ENCODE results near the gene MBD3L3.
"Not testable (repeated sequence)": the region's sequence is repeated elsewhere in the genome, so short reads cannot be mapped to it uniquely, and the experiment has no call there.

DNA sequence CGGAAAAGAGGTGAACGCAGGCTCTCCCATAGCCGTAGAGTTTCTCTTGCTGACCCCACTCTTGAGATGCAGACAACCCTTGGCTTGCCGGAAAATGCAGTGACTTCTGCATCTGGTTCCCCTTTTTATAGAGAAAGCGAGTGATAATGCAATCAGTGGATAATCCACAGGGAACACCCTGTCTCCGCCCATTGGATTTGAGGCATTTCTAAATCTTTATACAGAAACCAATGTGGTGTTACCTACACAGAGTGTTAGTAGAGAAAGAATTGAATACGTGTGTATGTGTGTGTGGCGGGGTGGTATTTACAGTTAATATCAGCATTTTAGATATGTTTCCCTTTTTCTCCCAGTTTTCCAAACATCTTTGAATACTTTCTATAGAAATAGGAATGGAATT lies at the start of gene MBD3L3:
- TF ChIP-seq POLR2A, CTCF (IDR thresholded peaks at IDR 0.05): not testable (repeated sequence)
